ENCODE measurements around the gene PPP1R12A.
"Not testable (repeated sequence)": the region's sequence is repeated elsewhere in the genome, so short reads cannot be mapped to it uniquely, and the experiment has no call there.

The PPP1R12A gene

DNA sequence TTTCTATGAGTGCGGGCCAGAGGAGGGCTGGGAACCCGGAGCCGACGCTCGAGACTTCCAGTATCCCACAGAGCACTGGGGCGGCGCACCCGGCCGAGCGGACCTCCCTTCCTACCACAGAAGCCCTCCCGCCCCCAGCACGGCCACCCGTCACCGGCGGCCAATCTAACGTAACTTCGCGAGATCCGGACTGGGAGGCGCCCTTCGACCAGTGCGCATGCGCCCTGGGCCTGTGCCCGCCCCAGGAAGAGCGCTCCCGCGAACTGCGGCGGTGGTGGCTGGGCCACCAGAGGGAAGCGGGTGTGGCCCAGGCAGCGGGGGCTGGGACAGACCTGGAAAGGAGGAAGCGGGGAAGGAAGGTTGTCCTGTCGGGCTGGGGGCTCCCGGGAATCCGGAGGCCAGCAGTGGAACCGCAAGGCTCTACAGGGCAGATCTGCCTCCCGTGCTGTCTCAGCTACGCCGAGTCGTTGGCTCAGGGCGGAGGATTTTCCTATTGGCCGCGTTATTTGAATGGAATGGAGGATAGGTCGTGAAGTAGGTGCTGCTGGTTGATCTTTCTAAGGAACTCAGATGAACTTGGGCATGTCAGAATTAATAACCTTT, at the start of gene PPP1R12A:
TSS of gene PPP1R12A (minus strand) at position 77 of the 603 bp plus-strand sequence. CDS start 166 bp downstream, outside the sequence.
- peak; percentile 91 for DNase-seq (ENCODE audit: extremely low spot score)
- CTCF ChIA-PET: interaction anchor here (1.1 kb wide), 1 partner anchor 53 kb away, joined by 4 read pairs; no protein-coding TSS in a partner anchor
- POLR2A ChIA-PET: interaction anchor here (1.0 to 1.1 kb wide), 3 partner anchors 10 to 252 kb away, joined by 3 to 5 read pairs (median 3); no protein-coding TSS in a partner anchor
- no peak for TF ChIP-seq FOXA1 (IDR thresholded peaks at IDR 0.05)
- TF ChIP-seq PKNOX1 (IDR thresholded peaks at IDR 0.05): peak; percentile 71
- TF ChIP-seq ELF4 (IDR thresholded peaks at IDR 0.05): peak; percentile 47; the same call in 1 of the 2 replicates
- TF ChIP-seq FOXM1 (IDR thresholded peaks at IDR 0.05; ENCODE audit: borderline replicate concordance): peak; percentile 40; the same call in 1 of the 2 replicates
- no peak for TF ChIP-seq SP1 (IDR thresholded peaks at IDR 0.05)

- ChIA-PET POLR2A (no interaction called here), CTCF (interaction anchor here (0.5 kb wide), 1 partner anchor 1838 kb away, joined by 5 read pairs; no protein-coding TSS in a partner anchor)
- TF ChIP-seq FOXA1 (IDR thresholded peaks at IDR 0.05): no peak
- DNase-seq (ENCODE audit: extremely low spot score): no peak
Measured at GRCh38 chr12:79983986-79984620, 49.2 kb upstream of the PPP1R12A start.

- POLR2A ChIA-PET: no interaction called here
- DNase-seq (ENCODE audit: extremely low spot score): no peak
- CTCF ChIA-PET: no interaction called here
Measured at GRCh38 chr12:79983492-79983891, 48.6 kb upstream of the PPP1R12A start.

DNA sequence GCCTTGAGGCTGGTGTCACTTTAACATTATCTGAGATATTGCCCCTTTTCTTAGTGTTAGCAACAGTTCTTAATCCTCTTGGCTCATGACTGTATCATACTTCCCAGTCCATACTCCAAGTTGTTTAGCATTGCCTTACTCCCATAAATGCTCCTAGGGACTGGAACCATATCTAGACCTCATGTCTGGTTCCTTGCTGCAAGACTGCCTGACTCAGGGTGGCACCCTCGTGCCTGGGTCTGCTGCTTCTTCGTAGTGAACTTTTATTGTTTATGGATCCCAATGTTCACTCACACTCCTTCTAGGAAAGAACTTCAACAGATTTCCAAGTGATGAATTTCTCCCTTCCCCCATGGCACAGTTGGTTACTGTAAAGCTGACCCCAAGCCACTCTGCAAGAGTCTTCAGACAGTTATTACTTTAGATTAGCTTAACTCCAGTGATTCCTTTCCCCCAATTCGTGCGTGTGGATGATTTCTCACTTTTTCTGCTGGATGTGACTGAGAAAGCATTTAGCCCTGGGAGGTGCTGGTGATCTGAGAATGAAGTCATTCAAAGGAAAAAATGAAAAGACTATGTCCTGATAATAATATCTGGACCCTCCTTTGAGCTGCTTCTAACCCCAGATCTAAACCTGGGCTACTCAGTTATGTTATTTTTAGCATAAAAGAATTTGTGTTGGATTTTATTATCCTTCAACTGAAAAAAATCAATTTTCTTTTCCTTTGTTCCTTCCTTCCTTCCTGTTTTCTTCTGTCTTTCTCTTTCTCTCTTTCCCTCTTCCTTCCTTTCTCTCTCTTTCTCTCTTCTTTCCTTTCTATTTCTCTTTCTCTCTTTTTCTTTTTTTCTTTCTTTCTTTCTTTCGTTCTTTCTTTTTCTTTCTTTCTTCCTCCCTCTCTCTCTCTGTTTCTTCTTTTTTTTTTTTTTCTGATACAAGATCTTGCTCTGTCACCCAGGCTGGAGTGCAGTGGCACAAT, 47.5 kb upstream of the PPP1R12A start:
- CTCF ChIA-PET: no interaction called here
- TF ChIP-seq SP1 (IDR thresholded peaks at IDR 0.05) (no peak), FOXA1 (IDR thresholded peaks at IDR 0.05) (no peak), BHLHE40 (IDR thresholded peaks at IDR 0.05; ENCODE audit: borderline replicate concordance) (no peak), SUZ12 (IDR thresholded peaks at IDR 0.05) (no peak), TARDBP (IDR thresholded peaks at IDR 0.05) (no peak), ARNT (IDR thresholded peaks at IDR 0.05) (no peak), HDGF (IDR thresholded peaks at IDR 0.05; ENCODE audit: borderline replicate concordance) (no peak), FOXK2 (IDR thresholded peaks at IDR 0.05) (no peak), PKNOX1 (IDR thresholded peaks at IDR 0.05) (no peak), FOXM1 (IDR thresholded peaks at IDR 0.05; ENCODE audit: borderline replicate concordance) (no peak), L3MBTL2 (conservative IDR thresholded peaks at IDR 0.05) (no peak), NFRKB (IDR thresholded peaks at IDR 0.05) (no peak), ELF4 (IDR thresholded peaks at IDR 0.05) (no peak)
- POLR2A ChIA-PET: no interaction called here
- no peak for DNase-seq (ENCODE audit: extremely low spot score)

More at GRCh38 chr12:79983492-79983891, 48.6 kb upstream of the PPP1R12A start:
- TF ChIP-seq NFRKB (IDR thresholded peaks at IDR 0.05) (no peak), CTBP1 (IDR thresholded peaks at IDR 0.05; ENCODE audit: borderline replicate concordance) (no peak), LEF1 (IDR thresholded peaks at IDR 0.05; ENCODE audit: borderline replicate concordance) (no peak), ELF4 (IDR thresholded peaks at IDR 0.05) (no peak), SUZ12 (IDR thresholded peaks at IDR 0.05) (no peak), PKNOX1 (IDR thresholded peaks at IDR 0.05) (no peak), FOXM1 (IDR thresholded peaks at IDR 0.05; ENCODE audit: borderline replicate concordance) (no peak), HDGF (IDR thresholded peaks at IDR 0.05; ENCODE audit: borderline replicate concordance) (no peak), ZNF384 (IDR thresholded peaks at IDR 0.05) (no peak)

DNA sequence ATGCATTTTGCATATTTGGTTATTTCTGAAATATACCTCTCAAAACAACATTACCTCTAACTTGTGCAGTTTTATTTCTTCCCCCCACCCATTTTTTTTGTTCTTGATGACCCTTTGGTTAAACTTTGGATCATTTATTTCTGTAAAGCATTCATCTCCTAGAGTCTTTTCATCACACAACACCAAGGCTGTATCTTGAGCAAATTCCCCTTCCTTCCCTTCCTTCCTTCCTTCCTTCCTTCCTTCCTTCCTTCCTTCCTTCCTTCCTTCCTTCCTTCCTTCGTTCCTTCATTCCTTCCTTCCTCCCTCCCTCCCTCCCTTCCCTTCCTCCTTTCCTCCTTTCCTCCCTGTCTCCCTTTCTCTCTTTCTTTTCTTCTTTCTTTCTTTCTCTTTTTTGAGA, 43.8 kb upstream of the PPP1R12A start:
- TF ChIP-seq NFRKB (IDR thresholded peaks at IDR 0.05): no peak
- no peak for TF ChIP-seq TARDBP (IDR thresholded peaks at IDR 0.05)
- no peak for TF ChIP-seq SUZ12 (IDR thresholded peaks at IDR 0.05)
- no peak for TF ChIP-seq HDGF (IDR thresholded peaks at IDR 0.05; ENCODE audit: borderline replicate concordance)
- no peak for TF ChIP-seq ARNT (IDR thresholded peaks at IDR 0.05)
- TF ChIP-seq BHLHE40 (IDR thresholded peaks at IDR 0.05; ENCODE audit: borderline replicate concordance): no peak
- no peak for TF ChIP-seq SP1 (IDR thresholded peaks at IDR 0.05)
- TF ChIP-seq PKNOX1 (IDR thresholded peaks at IDR 0.05): no peak
- TF ChIP-seq FOXM1 (IDR thresholded peaks at IDR 0.05; ENCODE audit: borderline replicate concordance): no peak
- TF ChIP-seq FOXK2 (IDR thresholded peaks at IDR 0.05): no peak
- no peak for TF ChIP-seq L3MBTL2 (conservative IDR thresholded peaks at IDR 0.05)
- no peak for TF ChIP-seq FOXA1 (IDR thresholded peaks at IDR 0.05)
- TF ChIP-seq LEF1 (IDR thresholded peaks at IDR 0.05; ENCODE audit: borderline replicate concordance): no peak
- no peak for TF ChIP-seq CTBP1 (IDR thresholded peaks at IDR 0.05; ENCODE audit: borderline replicate concordance)
- ChIA-PET CTCF (no interaction called here), POLR2A (no interaction called here)
- no peak for DNase-seq (ENCODE audit: extremely low spot score)

GRCh38 chr12:79977856-79978460, 43.1 kb upstream of the PPP1R12A start:
- DNase-seq (ENCODE audit: extremely low spot score); CTCF ChIA-PET: not testable (repeated sequence)
- POLR2A ChIA-PET: interaction anchor here (0.6 kb wide), 1 partner anchor 444 kb away, joined by 3 read pairs; no protein-coding TSS in a partner anchor

Measured in HEK293T (cell line).